Natural killer cell (primary cell): ENCODE data around the gene NPPB. TPM values are rescaled to one million over a fixed set of nuclear protein-coding genes. Genes with fewer than 3 reads are reported as not detected.

Experiments
- ATAC-seq, 3 donors: fragments of 150-1000 bp in 2 of 3; fragments of 200-7000 bp in 1 of 3; cut with Tn5 transposase; 1 replicate in 1 of 3; 2 replicates in 2 of 3; pipeline ENCODE4 v1.10.0; 2021; ENCODE audit warnings: mild to moderate bottlenecking in 2 of 3, moderate library complexity in 2 of 3
- DNase-seq, 2 donors: peaks; one replicate each; pipeline versions ENCODE4 v3.0.0 to v3.0.0-alpha.2; 2013 to 2021; ENCODE audit warnings: mixed read lengths in 1 of 2
- H3K27ac ChIP-seq: one replicate; pipeline ENCODE4 v1.5.1; 2013; ENCODE audit warnings: mild to moderate bottlenecking, low read length
- H3K27me3 ChIP-seq: one replicate; pipeline ENCODE4 v1.6.1; 2013; ENCODE audit warnings: low read length; ENCODE audit not compliant: control insufficient read depth, insufficient read depth
- H3K36me3 ChIP-seq: one replicate; pipeline ENCODE4 v1.6.1; 2013; ENCODE audit warnings: low read length; ENCODE audit not compliant: control insufficient read depth, insufficient read depth
- H3K4me1 ChIP-seq: one replicate; pipeline ENCODE4 v1.6.1; 2013; ENCODE audit warnings: low read length; ENCODE audit not compliant: control insufficient read depth, insufficient read depth
- H3K4me3 ChIP-seq: one replicate; pipeline ENCODE4 v1.5.1; 2013; ENCODE audit warnings: low read length
- H3K9me3 ChIP-seq: one replicate; pipeline ENCODE4 v1.6.1; 2013; ENCODE audit warnings: low read length; ENCODE audit not compliant: control insufficient read depth, insufficient read depth
- H3K27ac Mint-ChIP-seq, 2 donors: one replicate each; pipeline ENCODE4 v1.8.0; 2022; ENCODE audit warnings: mild to moderate bottlenecking in 2 of 2, mixed read lengths in 2 of 2, moderate library complexity in 1 of 2
- H3K27me3 Mint-ChIP-seq, 2 donors: one replicate each; pipeline ENCODE4 v1.8.0; 2022; ENCODE audit warnings: low read depth in 2 of 2, mixed read lengths in 2 of 2
- H3K36me3 Mint-ChIP-seq: one replicate; pipeline ENCODE4 v1.8.0; 2022; ENCODE audit warnings: mixed read lengths
- H3K4me1 Mint-ChIP-seq, 2 donors: one replicate each; pipeline ENCODE4 v1.8.0; 2022; ENCODE audit warnings: mixed read lengths in 2 of 2
- H3K4me3 Mint-ChIP-seq: one replicate; pipeline ENCODE4 v1.8.0; 2022; ENCODE audit warnings: mild to moderate bottlenecking, moderate library complexity, mixed read lengths
- H3K9me3 Mint-ChIP-seq, 2 donors: one replicate each; pipeline ENCODE4 v1.8.0; 2022; ENCODE audit warnings: mixed read lengths in 2 of 2
- CTCF ChIP-seq: fragments of 200-600 bp; IDR thresholded peaks from one replicate; pipeline ENCODE4 v1.8.0; 2022; ENCODE audit warnings: antibody characterized with exemption
- WGBS: methylation state at CpG from one replicate; pipeline ENCODE4 v1.1.7; 2013; ENCODE audit warnings: missing lambda C conversion rate; ENCODE audit not compliant: insufficient coverage; 5-methylcytosine and 5-hydroxymethylcytosine counted together
- intact Hi-C: fragments of 100-400 bp; cut with micrococcal nuclease; formaldehyde crosslinking; loops from one replicate; pipeline ENCODE4 v1.14.2; 2022
- total RNA-seq, 4 donors: library from RNA; stranded (reverse); fragments of 120-200 nt in 1 of 4; gene quantifications; one replicate each; pipeline versions ENCODE4 v1.2.3 to v1.2.4, GENCODE V29; 2013 to 2022

Gene NPPB
- total RNA-seq, 3 donors from 2014 or later (not counting 1 experiment from before 2014, with no cell fraction given), result not detected

DNA sequence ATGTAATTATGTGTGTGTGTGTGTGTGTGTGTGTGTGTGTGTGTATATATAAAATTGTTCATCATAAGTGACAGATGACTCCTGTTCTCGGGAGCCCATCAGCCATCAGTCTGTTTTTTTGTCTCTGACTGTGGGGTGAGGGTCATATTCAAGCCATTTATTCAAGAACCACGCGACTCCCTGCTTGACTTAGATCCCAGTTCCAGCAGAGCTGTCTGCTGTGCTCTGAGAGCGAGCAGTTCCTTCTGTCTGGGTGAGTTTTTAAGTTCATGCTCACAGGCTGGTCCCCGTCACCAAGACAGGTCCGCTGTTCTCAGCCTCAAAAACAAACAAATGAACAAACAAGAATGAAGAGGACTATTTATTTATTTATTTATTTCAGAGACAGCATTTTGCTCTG is 18.3 kb upstream of the NPPB start:
- H3K4me3 ChIP-seq, result no peak overlapping the region
- no peak for ATAC-seq
- H3K4me1 ChIP-seq, result no peaks in the 10 kb centered on the region
- no peaks in the 10 kb centered on the region for H3K27me3 ChIP-seq
- intact Hi-C loops, result no loop called here
- no peak for DNase-seq
- no peak overlapping the region for H3K27ac ChIP-seq
- Mint-ChIP-seq H3K27me3 (peaks cover 0 to 3% of the 10 kb centered on the region in 2 donors), H3K4me1 (no peaks in the 10 kb centered on the region), H3K4me3 (no peak overlapping the region), H3K9me3 (no peaks in the 10 kb centered on the region), H3K27ac (no peak overlapping the region), H3K36me3 (no peaks in the 10 kb centered on the region)
- no peaks in the 10 kb centered on the region for H3K9me3 ChIP-seq
- TF ChIP-seq CTCF, result no peak
- H3K36me3 ChIP-seq, result no peaks in the 10 kb centered on the region
- WGBS, result 81% methylated on average over 5 of the region's 6 CpGs

- Mint-ChIP-seq H3K27me3 (peaks cover 0 to 7% of the 10 kb centered on the region in 2 donors), H3K9me3 (no peaks in the 10 kb centered on the region), H3K27ac (no peak overlapping the region), H3K4me1 (no peaks in the 10 kb centered on the region), H3K4me3 (no peak overlapping the region), H3K36me3 (no peaks in the 10 kb centered on the region)
- H3K36me3 ChIP-seq, result no peaks in the 10 kb centered on the region
- no peak overlapping the region for H3K4me3 ChIP-seq
- H3K27ac ChIP-seq, result no peak overlapping the region
- 93% methylated on average over 10 of the region's 10 CpGs for WGBS
- H3K27me3 ChIP-seq, result no peaks in the 10 kb centered on the region
- no peaks in the 10 kb centered on the region for H3K9me3 ChIP-seq
- intact Hi-C loops, result no loop called here
- DNase-seq (no peak), ATAC-seq (no peak)
- H3K4me1 ChIP-seq, result no peaks in the 10 kb centered on the region
- no peak for TF ChIP-seq CTCF
These were observed 16.3 kb upstream of the NPPB start for GRCh38 chr1:11875094-11875493.

DNA sequence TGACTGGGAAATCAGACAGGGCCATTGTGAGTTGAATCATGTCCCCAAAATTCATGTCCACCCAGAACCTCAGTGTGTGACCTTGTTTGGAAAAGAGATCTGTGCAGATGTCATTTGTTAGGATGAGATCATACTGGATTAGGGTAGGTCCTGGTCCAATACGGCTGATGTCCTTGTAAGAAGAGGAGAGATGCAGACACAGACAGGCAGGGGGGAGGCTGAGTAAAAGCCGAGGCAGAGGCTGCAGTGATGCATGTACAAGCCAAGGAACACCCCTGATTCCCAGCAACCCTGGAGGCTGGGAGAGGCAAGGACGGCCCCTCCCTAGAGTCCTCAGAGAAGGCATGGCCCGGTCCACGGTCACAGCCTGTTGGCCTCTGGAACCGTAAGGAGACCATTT is 15.9 kb upstream of the NPPB start:
- intact Hi-C loops, result no loop called here
- Histone ChIP-seq H3K4me1 (no peaks in the 10 kb centered on the region), H3K4me3 (no peak overlapping the region), H3K9me3 (no peaks in the 10 kb centered on the region), H3K27ac (no peak overlapping the region), H3K36me3 (no peaks in the 10 kb centered on the region), H3K27me3 (no peaks in the 10 kb centered on the region)
- Mint-ChIP-seq H3K9me3 (no peaks in the 10 kb centered on the region), H3K4me1 (no peaks in the 10 kb centered on the region), H3K36me3 (no peaks in the 10 kb centered on the region), H3K27me3 (peaks cover 0 to 7% of the 10 kb centered on the region in 2 donors), H3K27ac (no peak overlapping the region), H3K4me3 (no peak overlapping the region)
- no peak for DNase-seq
- no peak for TF ChIP-seq CTCF
- ATAC-seq, result no peak
- WGBS, result 80% methylated on average over 6 of the region's 6 CpGs

GRCh38 chr1:11874258-11874562 is 15.5 kb upstream of the NPPB start:
- intact Hi-C loops, result no loop called here
- Histone ChIP-seq H3K9me3 (no peaks in the 10 kb centered on the region), H3K27me3 (no peaks in the 10 kb centered on the region), H3K27ac (no peak overlapping the region), H3K4me3 (no peak overlapping the region), H3K36me3 (no peaks in the 10 kb centered on the region), H3K4me1 (no peaks in the 10 kb centered on the region)
- H3K27me3 Mint-ChIP-seq, result peaks cover 0 to 7% of the 10 kb centered on the region in 2 donors
- 84% methylated on average over 10 of the region's 10 CpGs for WGBS
- H3K4me3 Mint-ChIP-seq, result no peak overlapping the region
- H3K9me3 Mint-ChIP-seq, result no peaks in the 10 kb centered on the region
- no peak overlapping the region for H3K27ac Mint-ChIP-seq
- H3K36me3 Mint-ChIP-seq, result no peaks in the 10 kb centered on the region
- H3K4me1 Mint-ChIP-seq, result no peaks in the 10 kb centered on the region
- no peak for TF ChIP-seq CTCF
- DNase-seq (no peak), ATAC-seq (no peak)
